Measurements from ENCODE around the gene DENND2A.
"Not testable (repeated sequence)": the region's sequence is repeated elsewhere in the genome, so short reads cannot be mapped to it uniquely, and the experiment has no call there.

DENND2A gene

GRCh38 chr7:140635345-140635744, 5.3 kb downstream of the DENND2A start:
- peaks cover 7 to 9% of the 10 kb centered on the region in 2 experiments for H3K4me1 ChIP-seq (ENCODE audit: control insufficient read depth in 1 of 2, insufficient read depth in 1 of 2, low read depth in 1 of 2, low read length in 1 of 2)
- no peak overlapping the region for H3K4me3 ChIP-seq (ENCODE audit: low read depth in 1 of 2, low read length in 1 of 2)
- no peaks in the 10 kb centered on the region for H3K9me3 ChIP-seq
- no peak overlapping the region for H3K27ac ChIP-seq
- no peak for TF ChIP-seq CTCF (IDR thresholded peaks at IDR 0.05)
- H3K36me3 ChIP-seq: no peaks in the 10 kb centered on the region
- H3K27me3 ChIP-seq: peaks cover 81% of the 10 kb centered on the region

- TF ChIP-seq CTCF (IDR thresholded peaks at IDR 0.05): no peak
- Histone ChIP-seq H3K9me3 (no peaks in the 10 kb centered on the region), H3K4me1 (ENCODE audit: control insufficient read depth in 1 of 2, insufficient read depth in 1 of 2, low read depth in 1 of 2, low read length in 1 of 2) (no peaks in the 10 kb centered on the region), H3K27me3 (peaks cover 53% of the 10 kb centered on the region), H3K27ac (no peak overlapping the region), H3K4me3 (ENCODE audit: low read depth in 1 of 2, low read length in 1 of 2) (no peak overlapping the region), H3K36me3 (no peaks in the 10 kb centered on the region)
These were observed 9.0 kb downstream of the DENND2A start for GRCh38 chr7:140631602-140632001.

GRCh38 chr7:140631021-140631420, 9.6 kb downstream of the DENND2A start:
- H3K9me3 ChIP-seq: no peaks in the 10 kb centered on the region
- H3K27ac ChIP-seq: no peak overlapping the region
- H3K36me3 ChIP-seq: no peaks in the 10 kb centered on the region
- TF ChIP-seq CTCF (IDR thresholded peaks at IDR 0.05): no peak
- peaks cover 53% of the 10 kb centered on the region for H3K27me3 ChIP-seq
- no peak overlapping the region for H3K4me3 ChIP-seq (ENCODE audit: low read depth in 1 of 2, low read length in 1 of 2)
- H3K4me1 ChIP-seq (ENCODE audit: control insufficient read depth in 1 of 2, insufficient read depth in 1 of 2, low read depth in 1 of 2, low read length in 1 of 2): no peaks in the 10 kb centered on the region

- H3K4me1 ChIP-seq (ENCODE audit: control insufficient read depth in 1 of 2, insufficient read depth in 1 of 2, low read depth in 1 of 2, low read length in 1 of 2): no peaks in the 10 kb centered on the region
- no peak overlapping the region for H3K27ac ChIP-seq
- H3K4me3 ChIP-seq (ENCODE audit: low read depth in 1 of 2, low read length in 1 of 2): no peak overlapping the region
- H3K36me3 ChIP-seq: no peaks in the 10 kb centered on the region
- H3K9me3 ChIP-seq: no peaks in the 10 kb centered on the region
- H3K27me3 ChIP-seq: peaks cover 28% of the 10 kb centered on the region
- no peak for TF ChIP-seq CTCF (IDR thresholded peaks at IDR 0.05)
These were observed 14.4 kb downstream of the DENND2A start for GRCh38 chr7:140625908-140626868.

- H3K27me3 ChIP-seq: peaks cover 19% of the 10 kb centered on the region
- H3K4me3 ChIP-seq (ENCODE audit: low read depth in 1 of 2, low read length in 1 of 2); H3K36me3 ChIP-seq; H3K4me1 ChIP-seq (ENCODE audit: control insufficient read depth in 1 of 2, insufficient read depth in 1 of 2, low read depth in 1 of 2, low read length in 1 of 2); H3K9me3 ChIP-seq; H3K27ac ChIP-seq: not testable (repeated sequence)
These were observed 15.4 kb downstream of the DENND2A start for GRCh38 chr7:140625192-140625558.

- Histone ChIP-seq H3K9me3 (no peaks in the 10 kb centered on the region), H3K27me3 (peaks cover 16% of the 10 kb centered on the region), H3K27ac (no peak overlapping the region), H3K4me3 (ENCODE audit: low read depth in 1 of 2, low read length in 1 of 2) (no peak overlapping the region), H3K4me1 (ENCODE audit: control insufficient read depth in 1 of 2, insufficient read depth in 1 of 2, low read depth in 1 of 2, low read length in 1 of 2) (no peaks in the 10 kb centered on the region), H3K36me3 (no peaks in the 10 kb centered on the region)
- TF ChIP-seq CTCF (IDR thresholded peaks at IDR 0.05): no peak
These were observed 16.0 kb downstream of the DENND2A start for GRCh38 chr7:140624392-140625191.
